GM12872 (cell line): ENCODE data around the gene CDR2.

Experiments used
- TF ChIP-seq, protein P1 (sequence below): IDR thresholded peaks from 3 replicates; pipeline ENCODE4 v1.5.1; 2011; ENCODE audit warnings: low read depth, mild to moderate bottlenecking, low read length, moderate library complexity; ENCODE audit not compliant: insufficient read depth

The CDR2 gene

DNA sequence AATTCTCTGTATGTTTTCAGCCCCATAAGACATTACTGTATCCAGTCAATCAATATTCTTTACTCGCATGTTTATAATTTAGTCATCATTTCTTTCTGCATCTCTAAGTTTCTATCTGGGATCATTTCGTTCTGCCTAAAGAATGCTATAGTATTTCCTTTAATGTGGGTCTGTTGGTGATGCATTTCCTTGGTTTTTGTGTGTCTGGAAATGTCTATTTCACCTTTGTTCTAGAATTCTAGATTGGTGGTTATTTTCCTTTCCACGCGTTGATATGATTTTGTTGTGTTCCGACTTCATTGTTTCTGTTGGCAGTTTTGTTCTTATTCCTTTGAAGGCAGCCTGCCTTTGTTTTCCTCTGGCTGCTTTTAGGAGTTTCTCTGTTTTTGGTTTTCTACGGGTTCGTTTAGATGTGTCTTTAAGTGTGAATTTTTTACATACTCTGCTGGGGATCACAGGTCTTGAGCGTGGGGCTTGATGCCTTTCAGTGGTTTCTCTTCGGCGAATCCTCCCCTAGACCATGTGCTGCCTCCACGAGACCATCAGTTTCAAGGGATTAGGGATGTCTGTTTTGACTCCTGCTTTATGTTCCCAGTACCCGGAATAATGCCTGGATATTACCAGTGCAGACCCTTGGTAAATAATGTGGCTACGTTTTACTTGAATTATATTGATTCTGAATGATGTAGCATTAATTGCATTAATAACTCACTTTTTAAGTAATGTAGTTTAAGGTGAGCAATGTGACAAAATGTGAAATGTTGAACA lies 53.7 kb downstream of the CDR2 start:
- TF ChIP-seq, protein P1, sequence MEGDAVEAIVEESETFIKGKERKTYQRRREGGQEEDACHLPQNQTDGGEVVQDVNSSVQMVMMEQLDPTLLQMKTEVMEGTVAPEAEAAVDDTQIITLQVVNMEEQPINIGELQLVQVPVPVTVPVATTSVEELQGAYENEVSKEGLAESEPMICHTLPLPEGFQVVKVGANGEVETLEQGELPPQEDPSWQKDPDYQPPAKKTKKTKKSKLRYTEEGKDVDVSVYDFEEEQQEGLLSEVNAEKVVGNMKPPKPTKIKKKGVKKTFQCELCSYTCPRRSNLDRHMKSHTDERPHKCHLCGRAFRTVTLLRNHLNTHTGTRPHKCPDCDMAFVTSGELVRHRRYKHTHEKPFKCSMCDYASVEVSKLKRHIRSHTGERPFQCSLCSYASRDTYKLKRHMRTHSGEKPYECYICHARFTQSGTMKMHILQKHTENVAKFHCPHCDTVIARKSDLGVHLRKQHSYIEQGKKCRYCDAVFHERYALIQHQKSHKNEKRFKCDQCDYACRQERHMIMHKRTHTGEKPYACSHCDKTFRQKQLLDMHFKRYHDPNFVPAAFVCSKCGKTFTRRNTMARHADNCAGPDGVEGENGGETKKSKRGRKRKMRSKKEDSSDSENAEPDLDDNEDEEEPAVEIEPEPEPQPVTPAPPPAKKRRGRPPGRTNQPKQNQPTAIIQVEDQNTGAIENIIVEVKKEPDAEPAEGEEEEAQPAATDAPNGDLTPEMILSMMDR = no peak

DNA sequence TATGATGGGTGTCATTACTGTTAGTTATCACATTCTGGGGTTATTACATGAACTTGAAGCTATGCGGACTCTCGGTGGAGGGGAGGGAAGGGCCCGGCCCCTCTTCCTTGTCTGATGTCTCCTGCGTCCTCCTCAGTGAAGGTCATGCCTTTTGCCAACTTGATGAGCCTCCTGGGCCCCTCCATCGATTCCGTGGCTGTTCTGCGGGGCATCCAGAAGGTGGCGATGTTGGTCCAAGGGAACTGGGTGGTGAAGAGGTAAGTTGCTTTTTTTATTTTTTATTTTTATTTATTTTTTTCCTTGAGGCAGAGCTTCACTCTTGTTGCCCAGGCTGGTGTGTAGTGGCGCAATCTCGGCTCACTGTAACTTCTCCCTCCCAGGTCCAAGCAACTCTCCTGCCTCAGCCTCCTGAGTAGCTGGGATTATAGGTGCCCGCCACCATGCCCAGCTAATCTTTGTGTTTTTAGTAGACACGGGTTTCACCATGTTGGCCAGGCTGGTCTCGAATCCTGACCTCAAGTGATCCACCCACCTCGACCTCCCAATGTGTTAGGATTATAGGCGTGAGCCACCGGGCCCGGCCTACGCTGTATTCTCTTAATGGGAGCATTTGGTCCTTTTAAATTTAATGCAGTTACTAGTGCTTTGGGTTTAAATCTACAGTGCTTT lies 55.6 kb downstream of the CDR2 start:
- TF ChIP-seq, protein P1 = peak; percentile 69

DNA sequence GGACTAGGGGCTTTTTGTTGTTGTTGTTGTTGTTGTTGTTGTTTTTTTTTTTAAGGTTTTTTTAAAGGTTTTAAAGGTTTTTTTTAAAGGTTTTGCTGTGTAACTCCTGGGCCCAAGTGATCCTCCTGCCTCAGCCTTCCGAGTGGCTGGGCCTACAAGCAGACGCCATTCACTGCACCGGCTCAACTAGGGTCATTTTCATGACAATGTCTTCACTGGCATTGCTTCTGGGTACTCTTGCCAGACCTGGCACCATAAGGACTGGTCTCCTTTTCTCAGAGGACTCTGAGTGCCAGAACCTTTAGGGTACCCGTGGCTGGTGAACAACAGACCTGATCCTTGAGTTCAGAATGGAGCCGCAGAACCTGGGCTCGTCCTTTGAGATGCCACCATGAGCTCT lies 56.8 kb downstream of the CDR2 start:
- TF ChIP-seq, protein P1 = no peak

DNA sequence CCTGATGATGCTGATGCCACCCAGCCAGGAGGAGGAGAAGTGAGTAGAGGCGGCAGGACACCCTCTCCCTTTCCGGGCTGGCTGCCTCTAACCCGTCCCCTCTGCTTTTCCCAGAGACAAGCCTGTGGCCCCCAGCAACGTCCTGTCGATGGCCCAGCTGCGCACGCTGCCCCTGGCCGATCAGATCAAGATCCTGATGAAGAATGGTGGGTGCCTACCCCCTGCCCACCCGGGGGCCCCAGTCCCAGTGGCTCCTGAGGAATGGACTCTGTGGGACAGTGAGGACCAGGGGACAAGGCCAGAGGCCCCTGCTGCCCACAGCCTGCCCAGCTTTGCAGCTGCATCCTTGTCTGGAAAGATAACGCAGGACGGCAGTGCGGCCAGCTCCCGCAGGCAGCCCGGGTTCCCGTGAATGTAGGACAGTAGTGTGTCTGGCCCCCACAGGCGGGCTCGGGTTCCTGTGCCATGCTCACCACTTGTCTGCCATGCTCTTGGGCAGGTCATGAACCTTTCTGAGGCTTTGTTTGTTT lies 57.4 kb downstream of the CDR2 start:
- TF ChIP-seq, protein P1 = no peak

DNA sequence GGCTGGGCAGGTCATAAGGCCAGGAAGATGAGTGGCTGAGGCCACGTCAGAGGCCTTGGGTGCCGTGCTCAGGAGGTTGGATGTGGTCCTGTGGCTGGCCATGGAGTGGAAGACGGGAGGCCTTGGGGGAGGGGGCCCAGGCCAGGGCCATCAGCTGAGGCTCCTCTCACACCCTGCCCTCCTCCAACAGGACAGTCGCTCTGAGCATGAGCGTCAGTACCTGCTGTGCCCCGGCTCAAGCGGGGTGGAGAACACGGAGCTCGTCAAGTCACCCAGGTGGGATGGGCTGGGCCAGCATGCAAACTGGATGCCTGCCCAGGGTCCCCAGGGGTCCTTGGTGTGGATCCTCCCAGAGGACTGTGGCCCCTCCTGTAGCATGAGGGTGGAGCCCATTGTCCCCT lies 58.0 kb downstream of the CDR2 start:
- TF ChIP-seq, protein P1 = no peak

DNA sequence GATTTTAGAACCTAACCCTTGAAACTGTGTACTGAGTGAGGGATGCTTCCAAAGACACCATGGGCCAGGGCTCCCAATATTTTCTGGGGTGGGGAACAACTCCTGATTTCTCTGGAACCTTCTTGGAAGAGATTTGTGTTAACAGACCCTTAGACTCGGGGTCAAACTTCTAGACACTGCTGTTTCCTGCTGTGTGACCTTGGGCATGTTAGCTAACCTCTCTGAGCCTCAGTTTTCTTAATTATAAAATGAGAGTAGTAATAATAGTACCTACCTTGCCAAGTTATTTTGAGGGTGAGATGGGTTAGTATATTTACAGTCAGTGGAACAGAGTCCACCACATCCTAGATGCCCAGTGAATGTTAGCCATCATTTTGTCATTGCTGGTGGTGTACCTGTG lies 58.4 kb downstream of the CDR2 start:
- TF ChIP-seq, protein P1 = no peak
